Liver (tissue), 9 donors: ENCODE measurements around the gene PRCC. TPM values are rescaled to one million over a fixed set of nuclear protein-coding genes. Genes with fewer than 3 reads are reported as not detected.

ENCODE experiments used
- DNase-seq: peaks from one replicate; pipeline ENCODE4 v3.0.0-alpha.2; 2017; ENCODE audit warnings: low spot score
- H3K27ac ChIP-seq, 2 donors: one replicate each; pipeline ENCODE4 v1.7.0; 2013; ENCODE audit warnings: inconsistent platforms in 2 of 2, low read length in 2 of 2, control low read depth in 1 of 2, low read depth in 1 of 2, mild to moderate bottlenecking in 1 of 2
- H3K27me3 ChIP-seq, 4 donors: one replicate each; pipeline versions ENCODE4 v1.6.1 to v1.7.0; 2013; ENCODE audit warnings: low read length in 3 of 4, inconsistent platforms in 1 of 4, mild to moderate bottlenecking in 1 of 4, moderate library complexity in 1 of 4; ENCODE audit not compliant: control insufficient read depth in 4 of 4, insufficient read depth in 4 of 4
- H3K36me3 ChIP-seq, 4 donors: one replicate each; pipeline versions ENCODE4 v1.6.1 to v1.7.0; 2013; ENCODE audit warnings: low read length in 3 of 4, mild to moderate bottlenecking in 3 of 4, low read depth in 1 of 4, moderate library complexity in 1 of 4; ENCODE audit not compliant: control insufficient read depth in 4 of 4, insufficient read depth in 3 of 4
- H3K4me1 ChIP-seq, 4 donors: one replicate each; pipeline versions ENCODE4 v1.6.1 to v1.7.0; 2013; ENCODE audit warnings: low read length in 3 of 4, mild to moderate bottlenecking in 3 of 4, moderate library complexity in 1 of 4; ENCODE audit not compliant: control insufficient read depth in 4 of 4, insufficient read depth in 4 of 4
- H3K4me3 ChIP-seq, 3 donors: one replicate each; pipeline versions ENCODE4 v1.6.1 to v1.7.0; 2013; ENCODE audit warnings: low read length in 3 of 3, control low read depth in 1 of 3, low read depth in 1 of 3, mild to moderate bottlenecking in 1 of 3
- H3K9ac ChIP-seq, 2 donors: one replicate each; pipeline ENCODE4 v1.7.0; 2013; ENCODE audit warnings: low read length in 2 of 2, mild to moderate bottlenecking in 2 of 2, moderate library complexity in 2 of 2, control low read depth in 1 of 2, low read depth in 1 of 2
- H3K9me3 ChIP-seq, 4 donors: one replicate each; pipeline versions ENCODE4 v1.6.1 to v1.7.0; 2013; ENCODE audit warnings: low read length in 3 of 4; ENCODE audit not compliant: control insufficient read depth in 4 of 4
- ATF3 ChIP-seq: IDR thresholded peaks from 2 replicates; pipeline ENCODE4 v1.6.1; 2016; ENCODE audit warnings: antibody characterized with exemption
- CTCF ChIP-seq: fragments of 150-350 bp; IDR thresholded peaks from 2 replicates; pipeline ENCODE4 v1.5.1; 2017; ENCODE audit warnings: improper control_type of control experiment, low read depth, low read length; ENCODE audit not compliant: missing input control
- EGR1 ChIP-seq, 2 donors: IDR thresholded peaks; 2 replicates each; pipeline ENCODE4 v1.6.1; 2016 to 2018; ENCODE audit warnings: antibody characterized with exemption in 2 of 2, low read depth in 2 of 2
- FOXA1 ChIP-seq: IDR thresholded peaks from 2 replicates; pipeline ENCODE4 v1.6.1; 2016; ENCODE audit warnings: antibody characterized with exemption
- FOXA2 ChIP-seq: IDR thresholded peaks from 2 replicates; pipeline ENCODE4 v1.6.1; 2016; ENCODE audit warnings: antibody characterized with exemption
- GABPA ChIP-seq, 2 donors: IDR thresholded peaks in 1 of 2; conservative IDR thresholded peaks in 1 of 2; 2 replicates each; pipeline ENCODE4 v1.6.1; 2016; ENCODE audit warnings: antibody characterized with exemption in 2 of 2, mild to moderate bottlenecking in 1 of 2, moderate library complexity in 1 of 2
- HNF4A ChIP-seq, 2 donors: conservative IDR thresholded peaks; 2 replicates each; pipeline ENCODE4 v1.6.1; 2016; ENCODE audit warnings: antibody characterized with exemption in 2 of 2, mild to moderate bottlenecking in 2 of 2
- HNF4G ChIP-seq: IDR thresholded peaks from 2 replicates; pipeline ENCODE4 v1.6.1; 2016; ENCODE audit warnings: antibody characterized with exemption
- JUND ChIP-seq, 2 donors: IDR thresholded peaks; 2 replicates each; pipeline ENCODE4 v1.6.1; 2016; ENCODE audit warnings: antibody characterized with exemption in 2 of 2
- MAX ChIP-seq: IDR thresholded peaks from 2 replicates; pipeline ENCODE4 v1.6.1; 2016; ENCODE audit warnings: antibody characterized with exemption
- NR2F2 ChIP-seq: IDR thresholded peaks from 2 replicates; pipeline ENCODE4 v1.6.1; 2016; ENCODE audit warnings: antibody characterized with exemption
- RAD21 ChIP-seq, 2 donors: IDR thresholded peaks; 2 replicates each; pipeline ENCODE4 v1.6.1; 2016; ENCODE audit warnings: antibody characterized with exemption in 2 of 2, mild to moderate bottlenecking in 2 of 2
- REST ChIP-seq: IDR thresholded peaks from 2 replicates; pipeline ENCODE4 v1.6.1; 2016; ENCODE audit warnings: antibody characterized with exemption, mild to moderate bottlenecking
- RXRA ChIP-seq, 2 donors: IDR thresholded peaks; 2 replicates each; pipeline ENCODE4 v1.6.1; 2017 to 2018; ENCODE audit warnings: antibody characterized with exemption in 2 of 2, mild to moderate bottlenecking in 1 of 2
- SP1 ChIP-seq: IDR thresholded peaks from 2 replicates; pipeline ENCODE4 v1.6.1; 2018; ENCODE audit warnings: antibody characterized with exemption, mild to moderate bottlenecking
- TAF1 ChIP-seq: conservative IDR thresholded peaks from 2 replicates; pipeline ENCODE4 v1.6.1; 2016; ENCODE audit warnings: antibody characterized with exemption, mild to moderate bottlenecking
- YY1 ChIP-seq: IDR thresholded peaks from 2 replicates; pipeline ENCODE4 v1.6.1; 2016; ENCODE audit warnings: antibody characterized with exemption, mild to moderate bottlenecking
- ZBTB33 ChIP-seq: IDR thresholded peaks from 2 replicates; pipeline ENCODE4 v1.6.1; 2016; ENCODE audit warnings: antibody characterized with exemption
- WGBS: extraction: QIAGEN DNeasy Blood & Tissue Kit; methylation state at CpG from one replicate; pipeline ENCODE4 v1.1.7; 2013; 5-methylcytosine and 5-hydroxymethylcytosine counted together
- polyA plus RNA-seq, 2 donors: library from polyadenylated mRNA; stranded (reverse) in 1 of 2; unstranded in 1 of 2; fragments of 200-250 nt in 1 of 2; fragments of >200 nt in 1 of 2; fragmentation: Nextera tagmentation in 1 of 2; extraction: Ambion mirVana in 1 of 2; gene quantifications; one replicate each; pipeline versions ENCODE4 v1.2.1 to v1.2.3, GENCODE V29; 2013 to 2015
- total RNA-seq, 2 donors: library from RNA; depleted of rRNA; stranded (reverse); fragments of >200 nt; gene quantifications; one replicate each; pipeline ENCODE4 v1.2.3, GENCODE V29; 2014
- donor health status: healthy.
- donor health status: healthy.
- donor health status: healthy.
- donor health status: healthy.
- donor health status: healthy.

The PRCC gene
- total and polyA plus RNA-seq, 4 donors = 8.8 to 19.3 (median 14.3) TPM

GRCh38 chr1:156733989-156734584 lies 33.2 kb upstream of the PRCC start:
- TF ChIP-seq MAX (no peak), REST (no peak), ATF3 (no peak), CTCF (no peak), YY1 (no peak), ZBTB33 (no peak), SP1 (no peak), RXRA (IDR thresholded peaks at IDR 0.05) (no peak), HNF4A (conservative IDR thresholded peaks at IDR 0.05) (no peak), TAF1 (no peak)
- Histone ChIP-seq H3K4me1 (peaks cover under 1 to 7% (median 5%) of the 10 kb centered on the region in 4 donors), H3K9me3 (no peaks in the 10 kb centered on the region), H3K9ac (no peak overlapping the region), H3K4me3 (no peak overlapping the region), H3K27me3 (no peaks in the 10 kb centered on the region), H3K27ac (no peak overlapping the region), H3K36me3 (peaks cover 9 to 46% (median 23%) of the 10 kb centered on the region in 4 donors)
- DNase-seq = no peak
- WGBS = 96% methylated on average over 20 of the region's 20 CpGs

GRCh38 chr1:156738407-156738806 lies 28.9 kb upstream of the PRCC start:
- H3K27ac ChIP-seq = no peak overlapping the region
- no peak for DNase-seq
- 89% methylated on average over 10 of the region's 10 CpGs for WGBS
- peaks cover 8 to 40% (median 27%) of the 10 kb centered on the region in 4 donors for H3K36me3 ChIP-seq
- no peak overlapping the region for H3K4me3 ChIP-seq
- H3K4me1 ChIP-seq = peaks cover 3 to 20% (median 10%) of the 10 kb centered on the region in 4 donors
- H3K9me3 ChIP-seq = no peaks in the 10 kb centered on the region
- no peak overlapping the region for H3K9ac ChIP-seq
- TF ChIP-seq EGR1 (IDR thresholded peaks at IDR 0.05; ENCODE audit: low read depth in 2 of 2) (no peak), SP1 (no peak), FOXA2 (no peak), JUND (IDR thresholded peaks at IDR 0.05) (no peak), YY1 (no peak), NR2F2 (no peak), HNF4G (no peak), TAF1 (no peak), GABPA (IDR thresholded peaks at IDR 0.05 in 1 of 2, conservative IDR thresholded peaks at IDR 0.05 in 1 of 2) (no peak), ATF3 (no peak), FOXA1 (no peak), RXRA (IDR thresholded peaks at IDR 0.05) (no peak), HNF4A (conservative IDR thresholded peaks at IDR 0.05) (no peak), ZBTB33 (no peak), RAD21 (IDR thresholded peaks at IDR 0.05) (no peak), MAX (no peak)
- H3K27me3 ChIP-seq = no peaks in the 10 kb centered on the region
